Astrocyte (in vitro differentiated cells and primary cell): ENCODE data around the gene DEFB125. TPM values are rescaled to one million over a fixed set of nuclear protein-coding genes. Genes with fewer than 3 reads are reported as not detected.

ENCODE experiments used
- DNase-seq: peaks from one replicate; pipeline ENCODE4 v3.0.0-alpha.2; 2010; ENCODE audit warnings: low read depth
- FAIRE-seq: peaks from 2 replicates; lab custom pipeline; 2011; peaks lifted over from hg19 to GRCh38; lab: Jason Lieb, UNC
- H2AFZ ChIP-seq: 2 replicates; pipeline ENCODE4 v1.6.0; 2012; ENCODE audit warnings: low read depth, low read length, inconsistent platforms
- H3K27ac ChIP-seq: 2 replicates; pipeline ENCODE4 v1.5.1; 2011; ENCODE audit warnings: low read depth, low read length, inconsistent platforms
- H3K27me3 ChIP-seq: 2 replicates; pipeline ENCODE4 v1.6.0; 2011; ENCODE audit warnings: low read length, inconsistent platforms; ENCODE audit not compliant: insufficient read depth
- H3K36me3 ChIP-seq: 2 replicates; pipeline ENCODE4 v1.5.1; 2011; ENCODE audit warnings: low read length, inconsistent platforms; ENCODE audit not compliant: insufficient read depth
- H3K4me1 ChIP-seq: 2 replicates; pipeline ENCODE4 v1.5.1; 2011; ENCODE audit warnings: low read length, inconsistent platforms; ENCODE audit not compliant: insufficient read depth
- H3K4me2 ChIP-seq: 2 replicates; pipeline ENCODE4 v1.6.0; 2012; ENCODE audit warnings: low read length, inconsistent platforms
- H3K4me3 ChIP-seq: 2 replicates; pipeline ENCODE4 v1.5.1; 2011; ENCODE audit warnings: low read depth, mild to moderate bottlenecking, low read length, inconsistent platforms; ENCODE audit not compliant: insufficient read depth
- H3K79me2 ChIP-seq: 2 replicates; pipeline ENCODE4 v1.6.0; 2012; ENCODE audit warnings: mild to moderate bottlenecking, low read length, inconsistent platforms; ENCODE audit not compliant: insufficient read depth
- H3K9ac ChIP-seq: 2 replicates; pipeline ENCODE4 v1.6.0; 2012; ENCODE audit warnings: mild to moderate bottlenecking, low read length, inconsistent platforms
- H3K9me3 ChIP-seq: 2 replicates; pipeline ENCODE4 v1.5.1; 2012; ENCODE audit warnings: low read depth, mild to moderate bottlenecking, low read length, inconsistent platforms; ENCODE audit not compliant: insufficient read depth
- H4K20me1 ChIP-seq: 2 replicates; pipeline ENCODE4 v1.6.0; 2012; ENCODE audit warnings: low read length, inconsistent platforms; ENCODE audit not compliant: insufficient read depth
- H3K27ac Mint-ChIP-seq: one replicate; pipeline ENCODE4 v1.8.0; 2021; ENCODE audit warnings: mild to moderate bottlenecking, mixed read lengths; ENCODE audit not compliant: unreplicated experiment
- H3K27me3 Mint-ChIP-seq: one replicate; pipeline ENCODE4 v1.8.0; 2021; ENCODE audit warnings: low read depth, mixed read lengths; ENCODE audit not compliant: unreplicated experiment
- H3K36me3 Mint-ChIP-seq: one replicate; pipeline ENCODE4 v1.8.0; 2021; ENCODE audit warnings: low read depth, mixed read lengths; ENCODE audit not compliant: unreplicated experiment
- H3K4me1 Mint-ChIP-seq: one replicate; pipeline ENCODE4 v1.8.0; 2021; ENCODE audit warnings: low read depth, mixed read lengths; ENCODE audit not compliant: unreplicated experiment
- H3K4me3 Mint-ChIP-seq: one replicate; pipeline ENCODE4 v1.8.0; 2021; ENCODE audit warnings: mild to moderate bottlenecking, moderate library complexity, mixed read lengths; ENCODE audit not compliant: unreplicated experiment
- H3K9me3 Mint-ChIP-seq: one replicate; pipeline ENCODE4 v1.8.0; 2021; ENCODE audit warnings: mild to moderate bottlenecking, mixed read lengths; ENCODE audit not compliant: unreplicated experiment
- CTCF ChIP-seq: IDR thresholded peaks from 2 replicates; pipeline ENCODE4 v1.5.1; 2011; ENCODE audit warnings: low read depth, mild to moderate bottlenecking, inconsistent platforms, low read length, moderate library complexity; ENCODE audit not compliant: insufficient read depth
- EZH2 ChIP-seq: IDR thresholded peaks from 2 replicates; pipeline ENCODE4 v1.6.1; 2012; ENCODE audit warnings: mild to moderate bottlenecking, low read length, inconsistent platforms; ENCODE audit not compliant: insufficient read depth
- total RNA-seq: library from RNA; stranded (reverse); gene quantifications from 2 replicates; pipeline ENCODE4 v1.2.1, GENCODE V29; 2021

DEFB125 gene
- total RNA-seq, 1 donor from 2014 or later, result not detected

- H3K36me3 ChIP-seq, result no peaks in the 10 kb centered on the region
- no peaks in the 10 kb centered on the region for H3K4me1 ChIP-seq
- no peak within 1 kb of the TSS for H3K9ac ChIP-seq
- Mint-ChIP-seq H3K4me1 (no peaks in the 10 kb centered on the region), H3K4me3 (no peak within 1 kb of the TSS), H3K36me3 (no peaks in the 10 kb centered on the region), H3K27ac (no peak within 1 kb of the TSS), H3K9me3 (no peaks in the 10 kb centered on the region), H3K27me3 (peaks cover 12% of the 10 kb centered on the region)
- peaks cover 8% of the 10 kb centered on the region for H3K27me3 ChIP-seq
- FAIRE-seq, result no peak
- no peak within 1 kb of the TSS for H3K27ac ChIP-seq
- H3K9me3 ChIP-seq, result no peaks in the 10 kb centered on the region
- no peak for TF ChIP-seq EZH2
- TF ChIP-seq CTCF, result no peak
- H3K4me2 ChIP-seq, result no peak within 1 kb of the TSS
- H4K20me1 ChIP-seq, result no peaks in the 10 kb centered on the region
- H2AFZ ChIP-seq, result no peak within 1 kb of the TSS
- H3K79me2 ChIP-seq, result no peaks in the 10 kb centered on the region
- no peak within 1 kb of the TSS for H3K4me3 ChIP-seq
- DNase-seq, result no peak
Measured at GRCh38 chr20:142290-142689, 54.8 kb downstream of the DEFB125 start, which contains the start of gene DEFB126. DEFB126 (plus strand) TSS chr20:142590; CDS start chr20:142629, 39 bp downstream.

- Mint-ChIP-seq H3K4me1 (no peaks in the 10 kb centered on the region), H3K4me3 (no peak overlapping the region), H3K36me3 (no peaks in the 10 kb centered on the region), H3K27ac (no peak overlapping the region), H3K27me3 (peaks cover 19% of the 10 kb centered on the region), H3K9me3 (no peaks in the 10 kb centered on the region)
- no peak overlapping the region for H3K4me3 ChIP-seq
- no peaks in the 10 kb centered on the region for H3K4me1 ChIP-seq
- no peaks in the 10 kb centered on the region for H3K9me3 ChIP-seq
- H3K27ac ChIP-seq, result no peak overlapping the region
- H3K9ac ChIP-seq, result no peak overlapping the region
- no peak for TF ChIP-seq CTCF
- TF ChIP-seq EZH2, result no peak
- no peaks in the 10 kb centered on the region for H3K36me3 ChIP-seq
- no peak overlapping the region for H2AFZ ChIP-seq
- H3K27me3 ChIP-seq, result peaks cover 8% of the 10 kb centered on the region
- H4K20me1 ChIP-seq, result no peaks in the 10 kb centered on the region
- H3K4me2 ChIP-seq, result no peak overlapping the region
- no peaks in the 10 kb centered on the region for H3K79me2 ChIP-seq
- DNase-seq, result no peak
- FAIRE-seq, result no peak
Measured at GRCh38 chr20:145877-146276, 58.4 kb downstream of the DEFB125 start.

Other genes starting within 250 kb of the DEFB125 start
- gene DEFB126, start 54.9 kb downstream of the DEFB125 start, total RNA-seq, result not detected in 2 replicates
- gene DEFB127, start 69.8 kb downstream of the DEFB125 start, total RNA-seq, result not detected in 2 replicates
- gene DEFB128, start 102.0 kb downstream of the DEFB125 start, total RNA-seq, result not detected in 2 replicates
- not detected in 2 replicates for gene DEFB129, start 139.6 kb downstream of the DEFB125 start, total RNA-seq
- not detected in 2 replicates for gene DEFB132, start 170.1 kb downstream of the DEFB125 start, total RNA-seq
- 10.1 and 10.7 TPM in 2 replicates for gene C20orf96, start 203.1 kb downstream of the DEFB125 start, total RNA-seq
- gene ZCCHC3, start 209.9 kb downstream of the DEFB125 start, total RNA-seq, result 18.6 and 20.2 TPM in 2 replicates
- 43.4 and 45.1 TPM in 2 replicates for gene SOX12, start 237.9 kb downstream of the DEFB125 start, total RNA-seq